MM.1S (cell line): ENCODE data around the gene NIN.

ENCODE experiments used
- DNase-seq: peaks from one replicate; pipeline ENCODE4 v3.0.0-alpha.2; 2015
- H2AFZ ChIP-seq: fragments of 300-600 bp; sonication (generic); 2 replicates; pipeline ENCODE4 v1.6.0; 2016; ENCODE audit warnings: antibody characterized with exemption, low read length
- H3F3A ChIP-seq: fragments of 300-600 bp; sonication (generic); 2 replicates; pipeline ENCODE4 v1.6.1; 2016; ENCODE audit warnings: mild to moderate bottlenecking, antibody characterized with exemption, low read length, moderate library complexity, mixed read lengths; ENCODE audit not compliant: insufficient read depth
- H3K27ac ChIP-seq: fragments of 300-600 bp; sonication (generic); 2 replicates; pipeline ENCODE4 v1.5.1; 2016; ENCODE audit warnings: mild to moderate bottlenecking, low read length
- H3K27me3 ChIP-seq: fragments of 300-600 bp; sonication (generic); replicated peaks from 2 replicates; pipeline ENCODE4 v1.6.0; 2016; ENCODE audit warnings: low read length; ENCODE audit not compliant: insufficient read depth
- H3K36me3 ChIP-seq: fragments of 300-600 bp; sonication (generic); replicated peaks from 2 replicates; pipeline ENCODE4 v1.6.1; 2016; ENCODE audit warnings: mild to moderate bottlenecking, low read length, mixed read lengths; ENCODE audit not compliant: insufficient read depth
- H3K4me1 ChIP-seq: fragments of 300-600 bp; sonication (generic); 2 replicates; pipeline ENCODE4 v1.6.1; 2016; ENCODE audit warnings: low read length, mixed read lengths
- H3K4me2 ChIP-seq: fragments of 300-600 bp; sonication (generic); 2 replicates; pipeline ENCODE4 v1.6.0; 2016; ENCODE audit warnings: low read depth, low read length
- H3K4me3 ChIP-seq: fragments of 300-600 bp; sonication (generic); 2 replicates; pipeline ENCODE4 v1.5.1; 2016; ENCODE audit warnings: low read length, mixed read lengths
- H3K79me2 ChIP-seq: fragments of 300-600 bp; sonication (generic); 2 replicates; pipeline ENCODE4 v1.6.1; 2016; ENCODE audit warnings: mixed run types, low read length, mixed read lengths
- H3K9ac ChIP-seq: fragments of 300-600 bp; sonication (generic); 2 replicates; pipeline ENCODE4 v1.6.1; 2016; ENCODE audit warnings: low read length, mixed read lengths
- H3K9me2 ChIP-seq: fragments of 300-600 bp; sonication (generic); replicated peaks from 2 replicates; pipeline ENCODE4 v1.6.1; 2016; ENCODE audit warnings: mild to moderate bottlenecking, low read length, mixed read lengths; ENCODE audit not compliant: insufficient read depth
- H3K9me3 ChIP-seq: fragments of 300-600 bp; sonication (generic); replicated peaks from 2 replicates; pipeline ENCODE4 v1.6.1; 2016; ENCODE audit warnings: mild to moderate bottlenecking, low read length, mixed read lengths; ENCODE audit not compliant: insufficient read depth
- H4K20me1 ChIP-seq: fragments of 300-600 bp; sonication (generic); 2 replicates; pipeline ENCODE4 v1.6.1; 2016; ENCODE audit warnings: mild to moderate bottlenecking, low read length, moderate library complexity, mixed read lengths; ENCODE audit not compliant: insufficient read depth
- EZH2 ChIP-seq: fragments of 300-600 bp; sonication (generic); optimal IDR thresholded peaks from 2 replicates; pipeline ENCODE3; 2017; ENCODE audit warnings: low read depth, mild to moderate bottlenecking, antibody characterized with exemption, low read length, mixed read lengths
- EZH2phosphoT487 ChIP-seq: fragments of 300-600 bp; sonication (generic); IDR thresholded peaks from 2 replicates; pipeline ENCODE4 v1.6.1; 2018; ENCODE audit warnings: antibody characterized with exemption, low read length
- TF ChIP-seq, protein P1 (sequence below): fragments of 300-600 bp; sonication (generic); IDR thresholded peaks from 2 replicates; pipeline ENCODE4 v1.5.1; 2016; ENCODE audit warnings: antibody characterized with exemption, low read length, mixed read lengths

The NIN gene

DNA sequence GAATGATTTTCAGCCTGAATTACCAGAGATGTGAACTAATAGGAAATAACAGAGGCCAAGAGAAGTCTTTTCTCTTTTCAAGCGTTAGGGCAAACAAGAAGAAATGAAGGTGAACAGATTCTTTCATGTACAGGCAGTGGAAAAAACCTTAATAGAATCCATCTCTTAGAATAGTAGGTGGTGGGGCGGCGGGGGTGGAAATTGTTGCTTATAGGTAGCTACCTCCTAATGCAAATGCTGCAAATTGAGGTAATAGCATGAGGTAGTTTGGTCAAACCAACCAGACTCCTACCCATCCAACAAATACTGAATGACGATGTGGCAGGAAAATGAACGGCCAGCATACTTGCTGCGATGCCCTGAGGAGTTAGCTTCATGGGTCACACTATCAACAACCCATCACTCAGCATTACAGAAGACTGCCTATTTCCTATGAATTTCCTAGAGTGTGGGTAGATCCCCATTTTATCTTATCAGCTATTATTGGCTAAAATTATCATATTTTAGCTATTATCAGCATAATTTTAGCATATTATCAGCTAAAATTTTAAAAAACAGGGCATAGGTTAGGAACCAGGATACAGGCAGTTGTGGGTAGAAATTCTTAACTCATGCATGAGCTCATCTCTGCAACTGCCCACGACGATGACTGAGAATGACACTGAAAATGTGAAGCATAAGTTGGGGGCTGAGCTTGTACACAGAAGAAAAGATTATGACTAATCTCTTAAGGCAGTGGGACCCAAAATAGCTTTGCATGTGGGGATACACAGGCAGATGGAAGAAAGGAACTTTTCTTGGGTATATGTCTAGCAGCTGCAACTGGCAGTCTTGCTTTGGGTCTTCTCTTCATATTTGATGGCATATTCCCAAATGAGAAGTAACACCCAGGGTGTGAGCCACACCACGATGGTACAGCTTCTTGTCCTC, 68.7 kb downstream of the NIN start:
- H3K27ac ChIP-seq, result no peak overlapping the region
- H3K4me1 ChIP-seq, result no peaks in the 10 kb centered on the region
- H3F3A ChIP-seq, result no peaks in the 10 kb centered on the region

DNA sequence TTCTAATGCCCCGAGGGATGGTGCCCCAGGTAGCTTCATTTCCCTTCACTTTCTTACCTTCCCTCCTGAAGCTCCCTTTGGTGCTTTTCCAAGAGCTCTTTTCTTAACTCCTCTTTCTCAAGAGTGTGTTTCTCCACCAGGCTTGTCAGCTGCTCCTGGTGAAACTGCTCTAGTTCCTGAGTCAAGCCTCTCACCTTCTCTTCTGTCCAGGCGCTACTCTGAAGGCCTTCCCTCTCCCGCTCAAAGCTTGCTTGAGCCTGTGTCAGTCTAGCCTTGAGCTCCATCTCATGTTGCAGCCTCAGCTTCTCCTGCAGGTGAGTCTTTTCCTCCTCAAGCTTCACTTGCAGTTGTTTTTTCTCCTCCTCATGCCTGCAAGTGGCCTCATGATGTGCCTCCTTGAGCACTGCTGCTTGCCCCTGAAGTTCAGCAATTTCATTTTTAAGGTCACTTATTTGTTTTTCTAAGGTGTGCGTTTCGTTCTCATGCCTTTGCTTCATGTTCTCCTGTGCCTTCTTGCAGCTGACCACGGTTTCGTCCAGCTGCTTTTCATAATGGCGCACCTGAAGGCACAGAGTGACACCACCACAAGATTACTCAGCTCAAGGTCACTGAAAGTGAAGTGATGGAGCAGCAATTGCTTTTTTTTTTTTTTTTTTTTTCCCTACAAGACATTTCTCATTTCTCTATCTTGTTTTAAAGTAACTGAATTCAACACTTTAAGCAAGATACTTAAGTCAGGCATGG, 71.0 kb downstream of the NIN start:
- Histone ChIP-seq H4K20me1 (no peaks in the 10 kb centered on the region), H3K36me3 (no peaks in the 10 kb centered on the region), H3K9ac (no peak overlapping the region), H3K4me1 (no peaks in the 10 kb centered on the region), H3K27ac (no peak overlapping the region), H3K9me3 (no peaks in the 10 kb centered on the region), H3K9me2 (no peaks in the 10 kb centered on the region), H2AFZ (no peak overlapping the region), H3K79me2 (no peaks in the 10 kb centered on the region), H3K4me3 (no peak overlapping the region), H3K27me3 (no peaks in the 10 kb centered on the region), H3F3A (no peaks in the 10 kb centered on the region), H3K4me2 (no peak overlapping the region)
- DNase-seq, result no peak
- TF ChIP-seq EZH2phosphoT487, result no peak
- TF ChIP-seq EZH2, result no peak
- TF ChIP-seq, protein P1, sequence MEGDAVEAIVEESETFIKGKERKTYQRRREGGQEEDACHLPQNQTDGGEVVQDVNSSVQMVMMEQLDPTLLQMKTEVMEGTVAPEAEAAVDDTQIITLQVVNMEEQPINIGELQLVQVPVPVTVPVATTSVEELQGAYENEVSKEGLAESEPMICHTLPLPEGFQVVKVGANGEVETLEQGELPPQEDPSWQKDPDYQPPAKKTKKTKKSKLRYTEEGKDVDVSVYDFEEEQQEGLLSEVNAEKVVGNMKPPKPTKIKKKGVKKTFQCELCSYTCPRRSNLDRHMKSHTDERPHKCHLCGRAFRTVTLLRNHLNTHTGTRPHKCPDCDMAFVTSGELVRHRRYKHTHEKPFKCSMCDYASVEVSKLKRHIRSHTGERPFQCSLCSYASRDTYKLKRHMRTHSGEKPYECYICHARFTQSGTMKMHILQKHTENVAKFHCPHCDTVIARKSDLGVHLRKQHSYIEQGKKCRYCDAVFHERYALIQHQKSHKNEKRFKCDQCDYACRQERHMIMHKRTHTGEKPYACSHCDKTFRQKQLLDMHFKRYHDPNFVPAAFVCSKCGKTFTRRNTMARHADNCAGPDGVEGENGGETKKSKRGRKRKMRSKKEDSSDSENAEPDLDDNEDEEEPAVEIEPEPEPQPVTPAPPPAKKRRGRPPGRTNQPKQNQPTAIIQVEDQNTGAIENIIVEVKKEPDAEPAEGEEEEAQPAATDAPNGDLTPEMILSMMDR, result no peak

More for the DNA sequence above, 68.7 kb downstream of the NIN start:
- H3K9me3 ChIP-seq, result no peaks in the 10 kb centered on the region
- no peak for TF ChIP-seq EZH2
- TF ChIP-seq, protein P1, result no peak
- no peak for TF ChIP-seq EZH2phosphoT487
- no peak for DNase-seq
- no peak overlapping the region for H3K9ac ChIP-seq
- H3K4me2 ChIP-seq, result no peak overlapping the region
- no peaks in the 10 kb centered on the region for H3K79me2 ChIP-seq
- H3K27me3 ChIP-seq, result no peaks in the 10 kb centered on the region
- no peaks in the 10 kb centered on the region for H3K36me3 ChIP-seq
- no peaks in the 10 kb centered on the region for H4K20me1 ChIP-seq
- H3K4me3 ChIP-seq, result no peak overlapping the region
- H2AFZ ChIP-seq, result no peak overlapping the region
- H3K9me2 ChIP-seq, result no peaks in the 10 kb centered on the region

DNA sequence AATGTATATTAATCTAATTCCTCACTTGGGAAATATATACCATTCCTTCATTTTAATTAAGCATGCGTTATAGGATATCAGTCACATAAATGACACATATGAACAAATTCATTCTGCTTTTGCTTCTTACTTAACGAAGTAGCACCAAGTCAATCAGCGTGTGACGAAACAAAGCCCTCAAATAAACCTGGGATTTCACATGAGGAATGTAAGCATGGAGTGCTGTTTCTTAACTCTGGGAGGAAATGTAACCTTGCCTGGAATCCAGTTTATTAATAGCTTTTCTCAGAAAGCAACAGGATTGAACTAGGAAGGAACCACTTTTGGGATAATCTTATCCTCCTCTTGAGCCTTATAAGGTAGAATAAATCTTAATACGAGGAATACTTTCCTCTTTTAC, 72.0 kb downstream of the NIN start:
- no peak for DNase-seq
- Histone ChIP-seq H3K9me2 (no peaks in the 10 kb centered on the region), H3F3A (no peaks in the 10 kb centered on the region), H3K79me2 (no peaks in the 10 kb centered on the region), H3K9me3 (no peaks in the 10 kb centered on the region), H3K27me3 (no peaks in the 10 kb centered on the region), H2AFZ (no peak overlapping the region), H3K4me3 (no peak overlapping the region), H3K4me2 (no peak overlapping the region), H3K27ac (no peak overlapping the region), H3K4me1 (no peaks in the 10 kb centered on the region), H3K36me3 (no peaks in the 10 kb centered on the region; the same call in 1 of the 2 replicates), H3K9ac (no peak overlapping the region), H4K20me1 (no peaks in the 10 kb centered on the region)
- TF ChIP-seq, protein P1, result no peak
- TF ChIP-seq EZH2phosphoT487, result no peak
